ENCODE measurements around the gene ISLR.

Gene ISLR

DNA sequence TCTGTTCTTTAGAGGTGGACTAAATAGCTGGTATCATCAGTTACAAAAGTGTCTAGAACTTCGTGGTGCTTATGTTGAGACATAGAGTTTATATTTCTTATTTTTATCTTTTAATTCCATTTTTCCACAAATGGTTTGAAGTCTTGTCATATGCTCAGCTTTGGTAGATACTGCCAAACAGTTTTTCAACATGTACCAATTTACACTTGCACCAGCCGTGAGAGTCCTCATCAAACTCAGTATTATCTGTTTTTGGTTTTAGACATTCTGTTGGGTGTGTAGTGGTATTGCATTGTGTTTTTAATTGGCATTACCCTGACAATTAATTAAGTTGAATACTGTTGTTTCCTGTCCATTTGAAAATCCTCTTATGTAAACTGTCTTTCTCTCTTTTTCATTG, 26.5 kb upstream of the ISLR start:
- ChIA-PET POLR2A (no interaction called here), CTCF (no interaction called here)
- DNase-seq (ENCODE audit: low read depth, low spot score): no peak
- TF ChIP-seq, protein P1, sequence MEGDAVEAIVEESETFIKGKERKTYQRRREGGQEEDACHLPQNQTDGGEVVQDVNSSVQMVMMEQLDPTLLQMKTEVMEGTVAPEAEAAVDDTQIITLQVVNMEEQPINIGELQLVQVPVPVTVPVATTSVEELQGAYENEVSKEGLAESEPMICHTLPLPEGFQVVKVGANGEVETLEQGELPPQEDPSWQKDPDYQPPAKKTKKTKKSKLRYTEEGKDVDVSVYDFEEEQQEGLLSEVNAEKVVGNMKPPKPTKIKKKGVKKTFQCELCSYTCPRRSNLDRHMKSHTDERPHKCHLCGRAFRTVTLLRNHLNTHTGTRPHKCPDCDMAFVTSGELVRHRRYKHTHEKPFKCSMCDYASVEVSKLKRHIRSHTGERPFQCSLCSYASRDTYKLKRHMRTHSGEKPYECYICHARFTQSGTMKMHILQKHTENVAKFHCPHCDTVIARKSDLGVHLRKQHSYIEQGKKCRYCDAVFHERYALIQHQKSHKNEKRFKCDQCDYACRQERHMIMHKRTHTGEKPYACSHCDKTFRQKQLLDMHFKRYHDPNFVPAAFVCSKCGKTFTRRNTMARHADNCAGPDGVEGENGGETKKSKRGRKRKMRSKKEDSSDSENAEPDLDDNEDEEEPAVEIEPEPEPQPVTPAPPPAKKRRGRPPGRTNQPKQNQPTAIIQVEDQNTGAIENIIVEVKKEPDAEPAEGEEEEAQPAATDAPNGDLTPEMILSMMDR (IDR thresholded peaks at IDR 0.05; ENCODE audit: insufficient read depth, low read length, missing control alignments): no peak
- no peak overlapping the region for H3K4me3 ChIP-seq (ENCODE audit: low read depth, low read length)

DNA sequence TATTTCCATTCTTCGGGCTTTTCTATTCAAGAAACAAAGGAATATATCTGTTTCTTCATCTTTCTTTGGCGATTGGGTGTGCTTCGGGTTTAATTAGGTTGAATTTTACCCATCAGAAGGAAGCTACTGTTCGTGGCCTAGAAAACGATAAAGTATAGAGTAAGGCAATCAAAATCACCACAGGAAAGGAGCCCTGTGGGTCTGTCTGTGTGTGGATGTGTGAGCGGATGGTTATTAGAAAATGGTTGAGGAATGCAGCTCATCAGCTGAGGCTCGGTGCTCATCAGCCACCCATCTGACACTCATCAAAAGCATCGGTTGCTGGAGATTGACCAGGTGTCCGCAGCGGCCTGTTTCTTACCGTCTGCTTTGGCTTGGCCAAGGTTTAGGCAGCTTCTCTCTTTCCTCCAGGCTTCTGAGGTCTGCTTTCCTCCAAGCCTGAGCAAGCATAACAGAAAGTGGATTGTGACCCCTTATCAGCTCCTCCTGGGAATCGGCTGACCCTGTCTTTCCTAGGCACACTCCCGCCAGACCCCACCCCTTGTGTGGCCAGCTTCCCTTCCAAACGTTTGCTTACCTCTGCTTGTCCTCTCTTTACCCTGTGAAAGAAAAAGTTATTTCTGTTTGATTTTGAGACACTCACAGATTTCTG, 17.6 kb upstream of the ISLR start:
- H3K4me3 ChIP-seq (ENCODE audit: low read depth, low read length): no peak overlapping the region
- TF ChIP-seq, protein P1 (IDR thresholded peaks at IDR 0.05; ENCODE audit: insufficient read depth, low read length, missing control alignments): no peak
- POLR2A ChIA-PET: no interaction called here
- no peak for DNase-seq (ENCODE audit: low read depth, low spot score)
- CTCF ChIA-PET: interaction anchor here (0.8 to 1.5 kb wide), 4 partner anchors 21 to 165 kb away, joined by 3 to 6 read pairs (median 4); no protein-coding TSS in a partner anchor

DNA sequence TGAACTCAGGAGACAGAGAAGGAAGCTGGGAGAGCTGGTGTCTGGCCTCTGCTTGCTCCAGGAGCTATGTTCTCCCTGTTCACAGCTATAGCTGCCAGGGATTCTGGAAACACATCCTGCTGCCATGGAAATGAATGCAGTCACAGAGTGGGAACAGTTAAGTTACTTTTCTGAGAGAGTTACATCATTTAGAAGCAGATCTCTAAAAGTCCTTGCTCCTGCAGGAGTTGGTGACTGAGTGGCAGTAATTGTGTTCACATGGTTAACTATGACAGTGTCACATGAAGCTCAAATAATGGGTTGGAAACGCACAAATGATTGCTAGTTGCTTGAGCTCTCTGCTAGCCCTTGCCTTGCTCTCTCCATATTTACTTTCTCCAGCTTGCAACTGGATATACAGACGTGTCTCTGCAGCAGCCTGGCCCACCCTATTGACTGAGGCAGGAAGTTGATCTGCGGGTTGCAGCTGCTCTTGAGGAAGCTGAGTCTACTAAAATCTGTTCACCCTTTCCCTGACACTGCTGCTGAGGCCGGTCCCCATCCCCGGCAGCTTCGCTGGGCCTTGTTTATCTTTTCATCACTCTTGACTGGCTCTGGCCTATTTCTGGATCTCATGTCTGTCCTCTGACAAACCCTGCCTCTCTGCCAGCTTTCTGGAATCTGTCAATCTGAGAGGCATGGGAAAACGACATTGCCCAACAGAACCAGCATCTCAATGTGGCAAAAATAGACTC, 16.7 kb upstream of the ISLR start:
- POLR2A ChIA-PET: interaction anchor here (0.8 kb wide), 1 partner anchor 21 kb away, joined by 3 read pairs; no protein-coding TSS in a partner anchor
- CTCF ChIA-PET: interaction anchor here (0.8 to 1.3 kb wide), 5 partner anchors 9 to 147 kb away, joined by 3 to 6 read pairs (median 3); no protein-coding TSS in a partner anchor
- no peak for DNase-seq (ENCODE audit: low read depth, low spot score)
- TF ChIP-seq, protein P1 (IDR thresholded peaks at IDR 0.05; ENCODE audit: insufficient read depth, low read length, missing control alignments): no peak
- H3K4me3 ChIP-seq (ENCODE audit: low read depth, low read length): no peak overlapping the region

DNA sequence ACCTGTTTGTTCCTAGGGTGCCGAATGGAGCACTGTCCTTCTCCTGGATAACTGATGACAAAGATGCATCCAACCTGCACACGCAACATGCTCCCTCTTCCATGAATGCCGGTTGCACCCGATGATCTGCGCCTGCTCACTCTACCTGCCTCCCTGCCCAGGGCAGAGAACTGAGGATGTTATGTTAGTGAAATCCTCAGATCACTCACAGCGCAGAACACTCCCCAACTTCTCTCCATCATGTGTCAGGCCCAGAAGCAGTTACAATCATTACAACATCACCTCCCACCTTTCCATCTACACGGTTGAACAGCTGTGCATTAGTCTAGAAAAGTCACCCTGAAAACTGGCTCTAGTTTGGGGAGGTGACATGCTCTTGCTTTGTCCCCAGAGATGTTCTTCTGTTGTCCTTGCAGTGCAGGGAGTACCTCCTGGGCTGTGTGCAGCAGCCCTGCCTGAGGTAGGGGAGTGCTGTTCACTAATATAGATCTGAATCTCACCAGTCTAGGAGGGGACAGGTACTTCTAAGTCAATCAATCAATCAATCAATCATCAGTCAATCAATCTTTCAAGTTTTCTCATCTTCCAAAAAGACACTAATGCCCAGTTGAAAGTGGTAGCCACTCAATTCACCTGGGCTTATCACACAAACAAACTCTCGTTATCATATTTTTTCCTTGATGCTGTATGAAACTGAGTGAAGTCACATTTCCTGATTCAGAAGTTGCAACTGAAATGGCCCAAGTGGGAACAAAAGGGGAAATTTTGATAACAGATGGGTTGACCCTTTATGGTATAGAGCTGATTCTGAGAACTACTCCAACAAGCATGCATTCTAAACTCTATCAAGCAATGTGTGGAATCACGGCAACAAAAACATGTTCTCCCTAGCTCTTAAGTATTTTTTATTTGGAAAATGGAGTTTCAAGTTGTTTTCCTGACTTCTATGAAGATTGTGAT, 15.4 kb upstream of the ISLR start:
- no peak overlapping the region for H3K4me3 ChIP-seq (ENCODE audit: low read depth, low read length)
- ChIA-PET POLR2A (no interaction called here), CTCF (interaction anchor here (0.9 to 1.1 kb wide), 2 partner anchors 7 to 22 kb away, joined by 3 read pairs; no protein-coding TSS in a partner anchor)
- no peak for DNase-seq (ENCODE audit: low read depth, low spot score)
- TF ChIP-seq, protein P1 (IDR thresholded peaks at IDR 0.05; ENCODE audit: insufficient read depth, low read length, missing control alignments): no peak

DNA sequence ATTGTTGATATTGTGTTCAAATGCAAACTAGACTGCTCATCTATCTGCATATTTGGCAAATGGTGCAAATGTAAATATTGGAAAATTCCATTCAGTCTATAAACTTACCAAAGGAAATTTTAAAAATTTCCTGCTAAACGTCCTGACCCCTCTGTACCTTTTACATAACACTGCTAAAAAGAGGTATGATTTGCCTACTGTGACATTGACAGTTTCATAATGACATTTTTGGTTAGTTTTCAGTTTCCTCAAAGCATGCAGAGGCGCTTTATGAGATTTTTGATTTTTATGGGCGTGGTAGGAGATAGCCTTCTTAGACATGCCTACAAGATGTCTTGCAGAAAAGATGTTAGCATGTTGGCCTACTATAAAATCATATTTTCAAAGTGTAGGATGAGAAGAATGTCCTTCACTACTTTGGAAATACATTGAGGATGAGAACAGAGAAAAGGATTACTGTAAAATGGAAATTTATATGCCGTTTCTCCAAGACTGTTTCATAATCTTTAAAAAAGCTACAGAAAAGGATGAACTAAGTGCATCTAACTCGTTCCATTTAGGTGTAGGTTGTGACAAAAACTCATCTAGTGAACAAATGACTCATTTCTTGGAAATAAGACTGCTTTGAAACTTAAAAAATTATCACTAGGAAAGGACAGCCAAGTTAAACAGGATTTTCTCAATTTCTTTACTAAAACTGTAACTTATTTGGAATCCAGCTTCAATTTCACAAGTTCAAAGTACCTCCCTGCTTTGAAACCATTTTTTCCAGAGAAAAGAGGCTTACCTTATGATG, 14.5 kb upstream of the ISLR start:
- TF ChIP-seq, protein P1 (IDR thresholded peaks at IDR 0.05; ENCODE audit: insufficient read depth, low read length, missing control alignments): no peak
- DNase-seq (ENCODE audit: low read depth, low spot score): no peak
- ChIA-PET POLR2A (no interaction called here), CTCF (interaction anchor here (0.6 to 1.7 kb wide), 4 partner anchors 9 to 162 kb away, joined by 3 to 8 read pairs (median 3); no protein-coding TSS in a partner anchor)
- no peak overlapping the region for H3K4me3 ChIP-seq (ENCODE audit: low read depth, low read length)
